HepG2 (cell line): ENCODE measurements around the gene CCDC50. TPM values are rescaled to one million over a fixed set of nuclear protein-coding genes. Genes with fewer than 3 reads are reported as not detected.
A peak's percentile ranks its signal among the peaks of the same experiment; 100 is the strongest.

Experiments used
- BORCS8-MEF2B ChIP-seq: sonication (generic); formaldehyde crosslinking; IDR thresholded peaks from 2 replicates; pipeline ENCODE4 v1.8.0; 2022; ENCODE audit warnings: mild to moderate bottlenecking, missing genetic modification reagents
- GATAD2A ChIP-seq: IDR thresholded peaks from 2 replicates; pipeline ENCODE4 v1.6.1; 2016
- HMG20A ChIP-seq: IDR thresholded peaks from 2 replicates; pipeline ENCODE4 v1.6.1; 2016; ENCODE audit warnings: borderline replicate concordance
- KAT7 ChIP-seq: IDR thresholded peaks from 2 replicates; pipeline ENCODE4 v1.6.1; 2018; ENCODE audit warnings: borderline replicate concordance, missing compliant biosample characterization
- MIER3 ChIP-seq: IDR thresholded peaks from 2 replicates; pipeline ENCODE4 v1.6.1; 2016; ENCODE audit warnings: missing compliant biosample characterization, borderline replicate concordance
- POLR2A ChIP-seq, 2 experiments: IDR thresholded peaks; 2 replicates each; pipeline ENCODE4 v1.6.1; 2011; ENCODE audit warnings: low read depth in 2 of 2, low read length in 2 of 2, mild to moderate bottlenecking in 1 of 2, moderate library complexity in 1 of 2; ENCODE audit not compliant: insufficient read depth in 1 of 2
- RCOR2 ChIP-seq: IDR thresholded peaks from 2 replicates; pipeline ENCODE4 v1.6.1; 2016; ENCODE audit warnings: missing biosample characterization, missing genetic modification reagents
- SNRNP70 ChIP-seq: fragments of 200-400 bp; formaldehyde crosslinking; IDR thresholded peaks from 2 replicates; pipeline ENCODE4 v1.6.1; 2017; ENCODE audit warnings: mild to moderate bottlenecking, low read depth, low read length, moderate library complexity
- SRY ChIP-seq: sonication (generic); formaldehyde crosslinking; IDR thresholded peaks from 2 replicates; pipeline ENCODE4 v1.8.0; 2022; ENCODE audit warnings: mild to moderate bottlenecking, missing genetic modification reagents
- SYNCRIP ChIP-seq: fragments of 200-400 bp; formaldehyde crosslinking; IDR thresholded peaks from 2 replicates; pipeline ENCODE4 v1.6.1; 2018; ENCODE audit warnings: mild to moderate bottlenecking, low read depth, low read length; ENCODE audit not compliant: insufficient read depth
- ZFYVE20 ChIP-seq: sonication (generic); formaldehyde crosslinking; IDR thresholded peaks from 2 replicates; pipeline ENCODE4 v1.8.0; 2023; ENCODE audit warnings: low read depth, mild to moderate bottlenecking, moderate library complexity, missing genetic modification reagents, borderline replicate concordance
- ZMYM4 ChIP-seq: sonication (generic); formaldehyde crosslinking; IDR thresholded peaks from 2 replicates; pipeline ENCODE4 v1.8.1; 2023; ENCODE audit warnings: mild to moderate bottlenecking, missing genetic modification reagents
- ZNF180 ChIP-seq: sonication (generic); formaldehyde crosslinking; IDR thresholded peaks from 2 replicates; pipeline ENCODE4 v1.4.0; 2020; ENCODE audit warnings: low read depth, missing genetic modification reagents, borderline replicate concordance
- ZNF354B ChIP-seq: sonication (generic); formaldehyde crosslinking; IDR thresholded peaks from 2 replicates; pipeline ENCODE4 v1.8.0; 2022; ENCODE audit warnings: mild to moderate bottlenecking, missing genetic modification reagents
- ZNF569 ChIP-seq: sonication (generic); formaldehyde crosslinking; IDR thresholded peaks from 2 replicates; pipeline ENCODE4 v1.5.0; 2020; ENCODE audit warnings: mild to moderate bottlenecking, missing genetic modification reagents, moderate library complexity, borderline replicate concordance
- ZNF598 ChIP-seq: sonication (generic); formaldehyde crosslinking; IDR thresholded peaks from 2 replicates; pipeline ENCODE4 v1.5.1; 2020; ENCODE audit warnings: mild to moderate bottlenecking, missing genetic modification reagents, borderline replicate concordance
- ZNF841 ChIP-seq: sonication (generic); formaldehyde crosslinking; IDR thresholded peaks from 2 replicates; pipeline ENCODE4 v1.8.1; 2023; ENCODE audit warnings: missing genetic modification reagents, borderline replicate concordance
- ZNF850 ChIP-seq: sonication (generic); formaldehyde crosslinking; conservative IDR thresholded peaks from 2 replicates; pipeline ENCODE4 v1.9.0; 2021; ENCODE audit warnings: mild to moderate bottlenecking, missing genetic modification reagents
- ZSCAN20 ChIP-seq: sonication (generic); formaldehyde crosslinking; IDR thresholded peaks from 2 replicates; pipeline ENCODE4 v1.4.0; 2020; ENCODE audit warnings: missing genetic modification reagents, mild to moderate bottlenecking, borderline replicate concordance
- polyA plus RNA-seq, 8 experiments: library from polyadenylated mRNA; depleted of rRNA in 3 of 8; stranded (reverse) in 7 of 8; unstranded in 1 of 8; fragments of >200 nt; fragmentation: Illumina TruSeq in 4 of 8; extraction: Trizol in 4 of 8; gene quantifications; 2 replicates each; pipeline versions ENCODE4 v1.2.1 to v1.2.3, GENCODE V29; 2011 to 2016; ENCODE audit warnings: low read depth in 4 of 8, missing spikeins in 1 of 8, mixed read lengths in 1 of 8; ENCODE audit not compliant: insufficient read depth in 1 of 8
- total RNA-seq, 5 experiments: library from RNA; depleted of rRNA; stranded (reverse); fragments of >200 nt; fragmentation: Illumina TruSeq; extraction: Trizol; gene quantifications; 2 replicates each; pipeline ENCODE4 v1.2.3, GENCODE V29; 2016; ENCODE audit warnings: low read depth in 1 of 5
- TF ChIP-seq, protein P1 (sequence below): sonication (generic); formaldehyde crosslinking; IDR thresholded peaks from 2 replicates; pipeline ENCODE4 v1.4.0; 2020; ENCODE audit warnings: missing genetic modification reagents
- TF ChIP-seq, protein P2 (sequence below): sonication (generic); formaldehyde crosslinking; IDR thresholded peaks from 2 replicates; pipeline ENCODE4 v1.4.0; 2020; ENCODE audit warnings: missing genetic modification reagents, mild to moderate bottlenecking, borderline replicate concordance
- TF ChIP-seq, protein P3 (sequence below): sonication (generic); formaldehyde crosslinking; IDR thresholded peaks from 2 replicates; pipeline ENCODE4; 2020; ENCODE audit warnings: missing genetic modification reagents, mild to moderate bottlenecking, borderline replicate concordance

The CCDC50 gene
- total and polyA plus RNA-seq, 2 of the 13 experiments (the other 11 are each of a cell fraction or from before 2014, with no cell fraction given): 47.6 to 66.4 TPM

- TF ChIP-seq, protein P1, sequence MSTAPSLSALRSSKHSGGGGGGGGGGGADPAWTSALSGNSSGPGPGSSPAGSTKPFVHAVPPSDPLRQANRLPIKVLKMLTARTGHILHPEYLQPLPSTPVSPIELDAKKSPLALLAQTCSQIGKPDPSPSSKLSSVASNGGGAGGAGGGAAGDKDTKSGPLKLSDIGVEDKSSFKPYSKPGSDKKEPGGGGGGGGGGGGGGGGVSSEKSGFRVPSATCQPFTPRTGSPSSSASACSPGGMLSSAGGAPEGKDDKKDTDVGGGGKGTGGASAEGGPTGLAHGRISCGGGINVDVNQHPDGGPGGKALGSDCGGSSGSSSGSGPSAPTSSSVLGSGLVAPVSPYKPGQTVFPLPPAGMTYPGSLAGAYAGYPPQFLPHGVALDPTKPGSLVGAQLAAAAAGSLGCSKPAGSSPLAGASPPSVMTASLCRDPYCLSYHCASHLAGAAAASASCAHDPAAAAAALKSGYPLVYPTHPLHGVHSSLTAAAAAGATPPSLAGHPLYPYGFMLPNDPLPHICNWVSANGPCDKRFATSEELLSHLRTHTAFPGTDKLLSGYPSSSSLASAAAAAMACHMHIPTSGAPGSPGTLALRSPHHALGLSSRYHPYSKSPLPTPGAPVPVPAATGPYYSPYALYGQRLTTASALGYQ (CRISPR knock-in tag): peak; percentile 72; the same call in 1 of the 2 replicates
- TF ChIP-seq ZNF850 (CRISPR knock-in tag) (peak; percentile 95; the same call in 1 of the 2 replicates), BORCS8-MEF2B (no peak), ZFYVE20 (CRISPR knock-in tag) (no peak), SNRNP70 (no peak), GATAD2A (peak; percentile 83), ZNF354B (no peak), RCOR2 (CRISPR knock-in tag) (0 out of 2 replicates have a peak, but pooled peaks have one; percentile 36), HMG20A (CRISPR knock-in tag) (no peak), ZNF598 (CRISPR knock-in tag) (no peak), ZMYM4 (peak; percentile 95), MIER3 (0 out of 2 replicates have a peak, but pooled peaks have one; percentile 27), SRY (CRISPR knock-in tag) (no peak; the same call in 1 of the 2 replicates), KAT7 (peak; percentile 55; the same call in 1 of the 2 replicates), ZNF841 (peak; percentile 83), SYNCRIP (no peak), ZNF180 (CRISPR knock-in tag) (no peak), POLR2A (IDR thresholded peaks at IDR 0.05; ENCODE audit: insufficient read depth in 1 of 2, low read depth in 2 of 2, low read length in 2 of 2) (peak; percentile 73 to 80), ZSCAN20 (CRISPR knock-in tag) (peak; percentile 88), ZNF569 (no peak)
- TF ChIP-seq, protein P2, sequence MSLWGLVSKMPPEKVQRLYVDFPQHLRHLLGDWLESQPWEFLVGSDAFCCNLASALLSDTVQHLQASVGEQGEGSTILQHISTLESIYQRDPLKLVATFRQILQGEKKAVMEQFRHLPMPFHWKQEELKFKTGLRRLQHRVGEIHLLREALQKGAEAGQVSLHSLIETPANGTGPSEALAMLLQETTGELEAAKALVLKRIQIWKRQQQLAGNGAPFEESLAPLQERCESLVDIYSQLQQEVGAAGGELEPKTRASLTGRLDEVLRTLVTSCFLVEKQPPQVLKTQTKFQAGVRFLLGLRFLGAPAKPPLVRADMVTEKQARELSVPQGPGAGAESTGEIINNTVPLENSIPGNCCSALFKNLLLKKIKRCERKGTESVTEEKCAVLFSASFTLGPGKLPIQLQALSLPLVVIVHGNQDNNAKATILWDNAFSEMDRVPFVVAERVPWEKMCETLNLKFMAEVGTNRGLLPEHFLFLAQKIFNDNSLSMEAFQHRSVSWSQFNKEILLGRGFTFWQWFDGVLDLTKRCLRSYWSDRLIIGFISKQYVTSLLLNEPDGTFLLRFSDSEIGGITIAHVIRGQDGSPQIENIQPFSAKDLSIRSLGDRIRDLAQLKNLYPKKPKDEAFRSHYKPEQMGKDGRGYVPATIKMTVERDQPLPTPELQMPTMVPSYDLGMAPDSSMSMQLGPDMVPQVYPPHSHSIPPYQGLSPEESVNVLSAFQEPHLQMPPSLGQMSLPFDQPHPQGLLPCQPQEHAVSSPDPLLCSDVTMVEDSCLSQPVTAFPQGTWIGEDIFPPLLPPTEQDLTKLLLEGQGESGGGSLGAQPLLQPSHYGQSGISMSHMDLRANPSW (CRISPR knock-in tag): no peak
- TF ChIP-seq, protein P3, sequence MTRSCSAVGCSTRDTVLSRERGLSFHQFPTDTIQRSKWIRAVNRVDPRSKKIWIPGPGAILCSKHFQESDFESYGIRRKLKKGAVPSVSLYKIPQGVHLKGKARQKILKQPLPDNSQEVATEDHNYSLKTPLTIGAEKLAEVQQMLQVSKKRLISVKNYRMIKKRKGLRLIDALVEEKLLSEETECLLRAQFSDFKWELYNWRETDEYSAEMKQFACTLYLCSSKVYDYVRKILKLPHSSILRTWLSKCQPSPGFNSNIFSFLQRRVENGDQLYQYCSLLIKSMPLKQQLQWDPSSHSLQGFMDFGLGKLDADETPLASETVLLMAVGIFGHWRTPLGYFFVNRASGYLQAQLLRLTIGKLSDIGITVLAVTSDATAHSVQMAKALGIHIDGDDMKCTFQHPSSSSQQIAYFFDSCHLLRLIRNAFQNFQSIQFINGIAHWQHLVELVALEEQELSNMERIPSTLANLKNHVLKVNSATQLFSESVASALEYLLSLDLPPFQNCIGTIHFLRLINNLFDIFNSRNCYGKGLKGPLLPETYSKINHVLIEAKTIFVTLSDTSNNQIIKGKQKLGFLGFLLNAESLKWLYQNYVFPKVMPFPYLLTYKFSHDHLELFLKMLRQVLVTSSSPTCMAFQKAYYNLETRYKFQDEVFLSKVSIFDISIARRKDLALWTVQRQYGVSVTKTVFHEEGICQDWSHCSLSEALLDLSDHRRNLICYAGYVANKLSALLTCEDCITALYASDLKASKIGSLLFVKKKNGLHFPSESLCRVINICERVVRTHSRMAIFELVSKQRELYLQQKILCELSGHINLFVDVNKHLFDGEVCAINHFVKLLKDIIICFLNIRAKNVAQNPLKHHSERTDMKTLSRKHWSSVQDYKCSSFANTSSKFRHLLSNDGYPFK (CRISPR knock-in tag): peak; percentile 33; the same call in 1 of the 2 replicates
Measured at GRCh38 chr3:191328962-191329653, at the start of gene CCDC50 (continued).
